GM18858 (cell line): ENCODE data around the gene LIMK1.

Experiments used
- ATAC-seq: cut with Tn5 transposase; IDR thresholded peaks from one replicate; pipeline ENCODE4 v1.9.1; 2021; ENCODE audit not compliant: unreplicated experiment

The LIMK1 gene

GRCh38 chr7:74082770-74083116 is 861 bp upstream of the LIMK1 start:
- no peak for ATAC-seq

GRCh38 chr7:74083928-74084721 is 521 bp downstream of the LIMK1 start:
- ATAC-seq: no peak

GRCh38 chr7:74084722-74085578 is 1.3 kb downstream of the LIMK1 start:
- ATAC-seq: no peak

GRCh38 chr7:74087791-74088453 is 4.3 kb downstream of the LIMK1 start:
- ATAC-seq: no peak

GRCh38 chr7:74092321-74092963 is 8.8 kb downstream of the LIMK1 start:
- ATAC-seq: no peak

- ATAC-seq: peak; percentile 58
Observed at GRCh38 chr7:74092964-74093471, 9.4 kb downstream of the LIMK1 start.

- no peak for ATAC-seq
Observed at GRCh38 chr7:74093671-74094223, 10.1 kb downstream of the LIMK1 start.

GRCh38 chr7:74094224-74095101 is 10.9 kb downstream of the LIMK1 start:
- ATAC-seq: peak; percentile 44

GRCh38 chr7:74095135-74095534 is 11.5 kb downstream of the LIMK1 start:
- ATAC-seq: no peak

- ATAC-seq: no peak
Observed at GRCh38 chr7:74097937-74098614, 14.5 kb downstream of the LIMK1 start.

- no peak for ATAC-seq
Observed at GRCh38 chr7:74099031-74099430, 15.4 kb downstream of the LIMK1 start.

- peak; percentile 89 for ATAC-seq
Observed at GRCh38 chr7:74101061-74101681, 17.6 kb downstream of the LIMK1 start.

- ATAC-seq: no peak
Observed at GRCh38 chr7:74103219-74103772, 19.7 kb downstream of the LIMK1 start.

- no peak for ATAC-seq
Observed at GRCh38 chr7:74104702-74105101, 21.1 kb downstream of the LIMK1 start.

- ATAC-seq: no peak
Observed at GRCh38 chr7:74105992-74106391, 22.4 kb downstream of the LIMK1 start.

- no peak for ATAC-seq
Observed at GRCh38 chr7:74106846-74107245, 23.2 kb downstream of the LIMK1 start.

- ATAC-seq: no peak
Observed at GRCh38 chr7:74115326-74115725, 31.7 kb downstream of the LIMK1 start.

- no peak for ATAC-seq
Observed at GRCh38 chr7:74116356-74116755, 32.8 kb downstream of the LIMK1 start.
